GM21717 (cell line): ENCODE measurements around the gene PCGF1.
"Not testable (repeated sequence)": the region's sequence is repeated elsewhere in the genome, so short reads cannot be mapped to it uniquely, and the experiment has no call there.

Source experiments
- ATAC-seq: cut with Tn5 transposase; IDR thresholded peaks from one replicate; pipeline ENCODE4 v1.9.1; 2021; ENCODE audit warnings: mild to moderate bottlenecking, moderate library complexity; ENCODE audit not compliant: unreplicated experiment

PCGF1 gene

DNA sequence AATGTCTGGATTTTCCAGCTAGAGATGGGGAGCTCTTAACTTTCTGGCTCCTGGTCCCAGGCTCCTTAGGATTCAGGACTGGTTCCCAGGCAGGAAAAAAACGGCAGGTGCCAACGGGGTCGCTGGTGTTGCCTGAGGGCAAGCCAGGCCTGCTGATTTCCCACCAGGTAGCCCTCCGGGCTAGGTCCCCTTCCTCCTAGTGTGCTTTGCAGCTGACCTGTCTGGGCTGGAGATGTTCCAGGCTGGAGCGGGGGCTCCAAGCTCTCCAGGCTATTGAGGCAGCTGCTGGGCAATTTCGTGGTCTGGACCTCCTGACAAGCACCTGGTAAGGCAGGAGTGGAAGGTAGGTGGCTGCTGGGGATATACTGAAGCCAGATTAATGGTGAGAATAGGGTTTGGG is 33.0 kb downstream of the PCGF1 start:
- ATAC-seq = no peak

DNA sequence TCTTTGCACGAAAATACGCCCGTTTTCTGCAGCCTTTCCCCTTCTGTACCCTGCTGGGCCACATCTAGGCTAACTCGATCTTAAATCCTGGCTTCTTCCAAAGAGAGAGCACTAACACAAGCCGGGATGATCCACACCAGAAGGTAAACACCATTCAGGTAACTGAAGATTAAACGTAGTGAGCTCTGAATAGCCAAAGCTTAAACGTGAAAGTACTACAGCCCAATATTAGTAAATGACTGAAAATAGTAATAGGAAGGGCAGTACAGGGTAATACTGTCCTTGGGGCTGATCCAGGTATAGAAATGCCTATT is 34.6 kb downstream of the PCGF1 start:
- ATAC-seq = no peak

DNA sequence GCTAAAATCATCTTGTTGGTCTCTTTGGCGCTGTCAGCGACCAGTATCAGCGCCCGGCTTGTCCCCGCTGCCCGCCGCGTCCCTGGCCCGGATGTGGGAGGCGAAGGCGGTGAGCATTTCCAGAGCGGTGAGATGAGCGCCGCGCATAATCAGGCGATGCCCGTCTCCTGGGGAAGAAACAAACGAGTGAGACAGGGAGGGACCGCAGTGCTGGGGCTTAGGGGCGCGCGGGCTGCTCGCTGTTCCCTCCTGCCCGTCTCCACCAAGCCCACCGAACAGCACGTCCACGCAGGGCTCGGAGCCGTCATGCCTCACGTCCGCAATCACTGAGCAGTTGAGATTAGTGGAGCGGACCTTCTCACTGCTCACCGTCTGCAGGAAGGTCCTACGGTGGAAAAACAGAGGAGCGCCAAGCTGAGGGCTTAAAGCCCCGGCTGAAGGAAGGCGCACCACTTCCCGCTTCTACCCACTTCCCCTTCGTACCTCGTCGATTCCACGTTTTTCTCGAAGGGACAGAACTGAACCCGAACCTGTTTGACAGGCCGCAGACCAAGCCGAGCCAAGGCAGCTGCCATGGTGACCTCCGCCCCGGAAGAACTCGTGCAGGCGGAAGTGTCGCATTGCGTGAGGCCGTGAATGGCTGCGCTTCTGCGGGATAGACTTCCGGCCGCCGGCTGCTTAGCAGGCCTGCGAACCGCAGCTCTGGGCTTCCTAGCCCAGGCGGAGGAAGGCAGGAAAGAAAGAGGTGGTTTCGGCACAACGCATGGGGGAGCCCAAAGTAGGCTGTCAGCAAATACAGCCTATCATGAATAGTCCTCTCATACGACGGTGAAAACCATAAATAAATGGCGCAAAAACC is 35.2 kb downstream of the PCGF1 start, which contains the start of gene MRPL53:
Gene MRPL53, minus strand, starts transcription at position 595 of the 859 bp plus-strand sequence. Its CDS starts 20 bp downstream, at position 575.
- ATAC-seq = peak; percentile 78

DNA sequence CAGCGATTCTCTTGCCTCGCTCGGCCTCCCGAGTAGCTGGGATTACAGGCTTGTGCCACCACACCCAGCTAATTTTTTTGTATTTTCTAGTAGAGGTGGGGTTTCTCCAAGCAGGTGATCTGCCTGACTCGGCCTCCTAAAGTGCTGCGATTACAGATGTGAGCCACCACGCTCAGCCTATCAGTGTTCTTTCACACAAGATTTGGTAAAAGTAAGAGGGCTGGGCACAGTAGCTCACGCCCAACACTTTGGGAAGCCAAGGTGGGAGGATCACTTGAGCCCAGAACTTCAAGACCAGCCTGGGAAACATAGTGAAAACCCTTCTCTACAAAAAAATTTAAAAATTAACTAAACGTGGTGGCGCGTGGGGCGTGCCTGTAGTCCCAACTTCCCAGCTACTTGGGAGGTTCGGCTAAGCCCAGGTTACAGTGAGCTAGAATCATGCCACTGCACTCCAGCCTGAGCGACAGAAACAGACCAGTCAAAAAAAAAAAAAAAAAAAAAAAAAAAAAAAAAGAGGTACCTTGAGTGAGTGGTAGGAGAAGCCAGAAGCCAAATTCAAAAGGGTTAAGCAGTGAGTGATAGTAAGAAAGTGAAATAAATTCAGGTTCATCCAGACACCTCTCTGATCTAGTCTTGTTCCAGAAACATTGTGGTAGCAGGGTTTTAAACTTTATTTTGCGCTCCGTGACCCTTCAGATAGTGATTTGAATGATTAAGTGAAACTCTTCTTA is 36.0 kb downstream of the PCGF1 start:
- no peak for ATAC-seq

DNA sequence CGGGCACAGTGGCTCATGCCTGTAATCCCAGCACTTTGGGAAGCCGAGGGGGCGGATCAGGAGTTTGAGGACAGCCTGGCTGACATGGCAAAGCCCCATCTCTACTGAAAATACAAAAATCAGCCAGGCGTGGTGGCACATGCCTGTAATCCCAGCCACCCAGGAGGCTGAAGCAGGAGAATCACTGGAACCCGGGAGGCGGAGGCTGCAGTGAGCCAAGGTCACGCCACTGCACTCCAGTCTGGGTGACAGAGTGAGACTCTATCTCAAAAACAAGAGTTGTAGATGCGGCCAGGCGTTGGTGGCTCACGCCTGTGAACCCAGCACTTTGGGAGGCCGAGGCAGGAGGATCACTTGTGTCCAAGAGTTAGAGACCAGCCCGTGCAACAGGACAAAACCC is 36.8 kb downstream of the PCGF1 start:
- not testable (repeated sequence) for ATAC-seq

DNA sequence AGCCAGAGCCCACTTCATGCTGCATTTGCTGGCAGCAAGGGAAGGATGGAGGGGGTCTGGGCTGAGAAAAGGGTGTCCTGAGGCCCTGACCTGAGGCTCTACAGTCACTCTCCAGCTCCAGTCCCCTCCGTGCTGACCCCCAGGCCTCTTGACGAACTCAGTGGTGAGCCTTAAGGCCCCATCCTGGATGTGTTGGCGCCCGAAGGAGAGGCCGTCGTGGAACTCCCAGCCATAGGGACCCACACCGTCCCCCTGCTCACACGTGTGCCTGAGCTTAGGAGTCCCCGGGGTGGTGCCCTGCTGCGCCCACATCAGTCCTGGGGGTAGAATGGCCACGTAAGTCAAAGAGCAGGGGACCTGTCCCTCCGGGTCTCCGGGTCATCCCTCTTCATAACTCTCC is 43.1 kb downstream of the PCGF1 start:
- ATAC-seq = no peak

DNA sequence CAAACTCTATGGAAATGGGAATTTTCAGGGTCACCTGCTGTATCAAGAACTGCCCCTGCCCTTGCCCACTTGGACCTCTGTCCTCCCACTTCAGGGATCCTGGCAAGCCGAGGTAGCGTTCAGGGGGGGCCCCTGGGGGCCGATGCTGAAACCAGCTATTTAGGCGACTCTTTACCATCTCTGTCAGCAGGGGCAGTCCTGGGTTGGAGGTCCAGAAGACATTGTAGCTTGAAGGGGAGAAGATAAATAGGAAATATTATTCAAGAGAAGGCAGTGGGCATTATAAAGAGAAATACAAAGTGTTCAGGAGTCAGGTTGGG is 44.7 kb downstream of the PCGF1 start:
- ATAC-seq = no peak

DNA sequence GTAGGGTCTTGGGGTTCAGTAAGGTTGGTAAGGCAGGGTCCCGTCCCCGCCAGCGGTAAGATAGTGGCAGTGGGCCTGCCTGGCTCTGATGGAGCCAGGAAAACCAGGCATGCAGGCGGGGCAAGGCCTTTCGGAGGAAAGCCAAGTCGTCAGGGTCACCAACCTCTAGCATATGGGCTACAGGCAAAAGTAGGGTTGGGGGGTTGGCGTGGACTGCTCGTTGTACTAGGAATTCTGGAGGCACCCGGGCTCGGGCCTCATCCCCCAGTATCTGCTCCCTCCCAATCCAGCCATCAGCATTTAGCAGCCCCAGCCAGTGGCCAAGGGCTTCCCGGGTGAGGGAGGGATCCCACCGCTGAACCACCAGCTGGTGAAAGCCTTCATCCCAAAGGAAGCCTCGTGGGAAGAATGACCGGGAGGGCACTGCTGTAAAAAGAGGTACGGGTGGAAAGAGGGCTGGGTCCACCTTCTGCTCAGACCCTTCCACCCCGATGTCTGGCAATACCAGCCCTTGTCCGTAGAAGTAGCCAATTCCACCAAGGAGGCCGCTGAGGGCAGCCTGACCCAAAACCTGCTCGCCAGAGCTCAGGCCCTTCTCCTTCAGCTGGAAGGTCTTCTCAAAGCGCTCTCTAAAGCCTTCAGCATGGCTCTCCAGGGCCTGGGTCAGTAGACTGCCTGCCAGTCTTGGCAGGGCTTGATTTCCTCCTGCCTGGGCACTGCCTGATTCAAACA is 45.3 kb downstream of the PCGF1 start:
- ATAC-seq = no peak

DNA sequence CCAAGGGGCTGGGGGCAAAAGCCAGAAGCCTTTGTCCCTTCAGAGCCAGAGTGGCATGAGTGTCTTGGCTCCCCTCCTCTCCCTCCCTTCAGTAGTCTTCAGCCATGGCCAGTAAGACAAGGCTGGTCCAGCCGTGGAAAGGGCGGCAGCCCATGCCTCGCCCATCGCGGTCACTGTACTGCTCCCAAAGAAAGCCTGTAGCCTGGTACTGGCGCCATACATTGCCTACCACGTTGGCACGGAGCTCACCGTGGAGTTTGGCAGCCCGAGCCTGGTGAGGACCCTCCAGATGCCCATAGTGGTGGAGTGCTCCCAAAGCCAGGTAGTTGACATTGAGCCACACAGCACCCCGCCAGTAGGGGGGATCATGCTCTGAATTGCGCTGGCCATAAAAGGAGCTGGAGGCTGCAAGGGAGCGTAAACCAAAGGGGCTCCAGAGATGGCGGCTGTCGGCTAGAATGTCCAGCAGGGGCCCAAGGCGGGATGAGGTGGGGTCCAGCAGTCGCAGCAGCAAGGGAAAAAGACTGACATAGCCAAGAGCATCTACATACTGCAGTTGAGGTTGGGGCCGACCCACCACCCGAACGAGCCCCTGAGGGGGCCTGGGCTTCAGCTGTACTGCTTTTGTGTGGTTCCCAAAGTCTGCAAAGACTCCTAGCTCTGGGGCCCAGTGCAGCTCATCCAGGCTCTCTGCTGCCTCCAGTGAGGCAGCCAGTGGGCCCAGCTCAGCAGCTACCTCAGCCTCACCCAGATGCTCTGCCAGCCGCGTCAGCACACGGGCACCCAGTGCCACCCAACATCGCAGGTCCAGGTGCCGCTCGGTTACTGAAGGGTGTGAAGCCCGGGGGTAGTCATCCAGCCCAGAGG is 46.1 kb downstream of the PCGF1 start:
- no peak for ATAC-seq

DNA sequence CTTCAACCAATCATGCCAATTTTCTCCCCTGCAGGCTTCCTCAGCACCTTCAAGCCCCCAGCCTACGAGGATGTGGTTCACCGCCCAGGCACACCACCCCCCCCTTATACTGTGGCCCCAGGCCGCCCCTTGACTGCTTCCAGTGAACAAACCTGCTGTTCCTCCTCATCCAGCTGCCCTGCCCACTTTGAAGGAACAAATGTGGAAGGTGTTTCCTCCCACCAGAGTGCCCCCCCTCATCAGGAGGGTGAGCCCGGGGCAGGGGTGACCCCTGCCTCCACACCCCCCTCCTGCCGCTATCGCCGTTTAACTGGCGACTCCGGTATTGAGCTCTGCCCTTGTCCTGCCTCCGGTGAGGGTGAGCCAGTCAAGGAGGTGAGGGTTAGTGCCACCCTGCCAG is 47.3 kb downstream of the PCGF1 start:
- not testable (repeated sequence) for ATAC-seq

DNA sequence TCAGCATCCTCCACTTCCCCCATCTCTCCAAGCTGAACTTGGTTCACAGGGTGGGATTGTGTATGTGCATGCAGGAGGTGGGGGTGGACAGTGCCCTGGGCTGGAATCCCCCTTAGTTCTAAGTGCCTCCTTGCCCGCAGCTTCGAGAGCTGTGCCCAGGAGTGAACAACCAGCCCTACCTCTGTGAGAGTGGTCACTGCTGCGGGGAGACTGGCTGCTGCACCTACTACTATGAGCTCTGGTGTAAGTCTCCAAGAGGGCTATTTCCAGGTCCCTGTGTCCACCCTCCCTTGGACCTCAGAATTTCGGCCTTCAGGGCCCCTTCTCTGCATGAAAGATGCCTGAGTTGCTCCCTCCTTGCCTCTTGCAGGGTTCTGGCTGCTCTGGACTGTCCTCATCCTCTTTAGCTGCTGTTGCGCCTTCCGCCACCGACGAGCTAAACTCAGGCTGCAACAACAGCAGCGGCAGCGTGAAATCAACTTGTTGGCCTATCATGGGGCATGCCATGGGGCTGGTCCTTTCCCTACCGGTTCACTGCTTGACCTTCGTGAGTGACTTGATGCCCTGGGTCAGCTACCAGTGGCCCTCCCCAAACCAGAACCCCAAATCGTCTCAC is 47.9 kb downstream of the PCGF1 start:
- ATAC-seq = not testable (repeated sequence)

DNA sequence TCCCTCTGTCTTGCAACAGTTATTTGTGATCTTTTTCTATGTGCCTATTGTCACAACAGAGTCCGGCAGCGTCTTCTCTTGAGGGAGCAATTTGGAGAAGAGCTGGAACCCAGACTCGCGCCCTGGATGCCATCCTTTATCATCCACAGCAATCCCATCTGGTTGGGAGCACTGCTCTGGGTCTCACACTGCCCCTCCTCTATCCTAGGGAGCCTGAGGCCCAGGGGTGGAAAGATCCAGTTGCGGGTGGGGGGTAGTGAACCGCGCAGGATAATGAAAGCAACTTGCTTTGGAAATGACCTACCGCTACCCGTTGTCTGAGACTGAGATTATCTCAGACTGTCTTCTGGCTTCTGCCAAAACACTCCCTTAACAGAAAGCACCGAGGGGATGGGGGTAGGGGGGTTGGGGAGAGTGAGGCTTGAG is 48.5 kb downstream of the PCGF1 start:
- no peak for ATAC-seq

DNA sequence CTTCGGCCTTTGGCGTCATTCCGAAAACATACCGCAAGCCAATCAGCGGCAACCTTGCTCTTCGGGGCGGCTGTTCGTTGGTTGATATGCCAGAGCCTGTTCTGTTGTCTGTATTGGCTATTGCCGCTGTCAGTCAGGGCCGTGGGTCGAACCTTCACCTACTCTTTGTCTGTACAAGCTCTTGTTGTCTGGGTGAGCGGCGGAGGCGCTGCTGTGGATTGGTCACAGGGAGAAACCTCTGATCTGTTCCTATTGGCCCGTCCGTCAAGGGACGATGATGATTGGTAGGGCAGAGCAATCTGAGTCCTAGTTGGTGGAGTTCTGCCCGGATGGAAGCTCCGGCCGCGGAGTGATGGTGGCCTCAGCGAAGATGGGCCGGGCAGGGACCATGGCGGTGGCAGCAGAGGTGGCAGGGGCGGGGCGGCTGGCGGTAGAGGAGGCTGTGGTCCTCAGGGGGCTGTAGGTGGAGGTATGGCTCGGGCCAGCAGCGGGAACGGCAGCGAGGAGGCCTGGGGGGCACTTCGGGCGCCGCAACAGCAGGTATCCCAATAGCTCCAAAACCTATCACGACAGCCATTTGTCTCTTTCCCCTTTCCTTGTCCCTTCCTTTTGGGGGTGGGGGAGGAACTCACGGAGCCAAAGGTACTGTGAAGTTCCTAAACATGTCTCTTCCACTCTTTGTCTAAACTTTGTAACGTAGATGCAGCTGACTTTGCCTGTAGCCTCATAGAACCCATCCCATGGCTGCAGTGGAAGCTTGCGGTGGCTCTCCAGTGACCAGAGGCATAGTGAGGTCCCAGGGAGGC is 49.2 kb downstream of the PCGF1 start, which contains the start of gene WBP1:
Gene WBP1, plus strand, starts transcription at position 307 of the 806 bp plus-strand sequence. Its CDS starts 165 bp downstream, at position 472.
- ATAC-seq = peak; percentile 81

DNA sequence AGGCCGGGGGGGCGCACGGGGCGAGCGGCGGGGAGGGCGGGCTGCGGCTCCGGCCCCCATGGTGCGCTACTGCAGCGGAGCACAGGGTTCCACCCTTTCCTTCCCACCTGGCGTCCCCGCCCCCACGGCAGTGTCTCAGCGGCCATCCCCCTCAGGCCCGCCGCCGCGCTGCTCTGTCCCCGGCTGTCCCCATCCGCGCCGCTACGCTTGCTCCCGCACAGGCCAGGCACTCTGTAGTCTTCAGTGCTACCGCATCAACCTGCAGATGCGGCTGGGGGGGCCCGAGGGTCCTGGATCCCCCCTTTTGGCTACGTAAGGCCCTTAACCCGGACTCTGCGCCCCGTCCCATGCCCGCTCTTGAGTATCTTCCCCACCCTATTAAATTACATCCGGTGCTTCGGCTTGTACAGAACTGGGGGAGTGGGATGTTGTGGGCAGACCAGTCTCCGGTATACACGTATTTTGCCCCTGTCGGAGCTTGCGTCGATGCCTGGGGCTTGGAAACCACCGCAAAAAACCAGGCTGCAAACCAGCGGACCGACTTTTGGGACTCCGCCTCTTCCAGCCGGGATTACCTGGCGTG is 49.9 kb downstream of the PCGF1 start:
- peak; percentile 33 for ATAC-seq

DNA sequence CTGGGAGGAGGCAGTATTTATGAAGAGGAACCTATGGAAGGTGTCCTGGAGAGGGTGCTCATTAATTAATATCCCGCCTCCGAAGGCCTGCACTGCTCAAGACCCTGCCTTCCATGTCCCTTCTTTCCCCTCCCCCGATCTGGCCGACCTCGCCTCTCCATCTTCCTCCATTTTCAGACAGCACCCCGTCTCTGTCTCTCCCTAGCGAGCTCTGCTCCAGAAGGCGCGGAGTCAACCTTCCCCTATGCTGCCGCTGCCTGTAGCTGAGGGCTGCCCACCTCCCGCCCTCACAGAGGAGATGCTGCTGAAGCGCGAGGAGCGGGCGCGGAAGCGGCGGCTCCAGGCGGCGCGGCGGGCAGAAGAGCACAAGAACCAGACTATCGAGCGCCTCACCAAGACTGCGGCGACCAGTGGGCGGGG is 50.4 kb downstream of the PCGF1 start:
- ATAC-seq = no peak
